CD8-positive, alpha-beta memory T cell (primary cell): ENCODE data around the gene NRL. TPM values are rescaled to one million over a fixed set of nuclear protein-coding genes. Genes with fewer than 3 reads are reported as not detected.
A peak's percentile ranks its signal among the peaks of the same experiment; 100 is the strongest.

ENCODE experiments used
- CTCF ChIA-PET: fragments of 350-600 bp; sonication (Branson Sonifier 250); formaldehyde crosslinking; loops from one replicate; lab custom pipeline; 2021; ENCODE audit warnings: antibody characterized with exemption; lab: Charles Lee
- POLR2A ChIA-PET: fragments of 350-600 bp; sonication (Branson Sonifier 250); formaldehyde crosslinking; loops from one replicate; lab custom pipeline; 2021; ENCODE audit warnings: antibody characterized with exemption; lab: Charles Lee
- DNase-seq, 5 donors: peaks; one replicate each; pipeline versions ENCODE4 v3.0.0 to v3.0.0-alpha.2; 2020 to 2022; ENCODE audit warnings: mixed read lengths in 1 of 5
- H3K27ac ChIP-seq: one replicate; pipeline ENCODE4 v1.7.0; 2013; ENCODE audit warnings: low read depth, mild to moderate bottlenecking, low read length, moderate library complexity
- H3K27me3 ChIP-seq: 2 replicates; pipeline ENCODE4 v1.7.0; 2013; ENCODE audit warnings: low read length, mild to moderate bottlenecking; ENCODE audit not compliant: insufficient read depth, poor library complexity, severe bottlenecking
- H3K36me3 ChIP-seq: 2 replicates; pipeline ENCODE4 v1.7.0; 2013; ENCODE audit warnings: mild to moderate bottlenecking, low read length, moderate library complexity; ENCODE audit not compliant: insufficient read depth
- H3K4me1 ChIP-seq: 2 replicates; pipeline ENCODE4 v1.7.0; 2013; ENCODE audit warnings: mild to moderate bottlenecking, low read length, moderate library complexity; ENCODE audit not compliant: insufficient read depth
- H3K4me3 ChIP-seq: 2 replicates; pipeline ENCODE4 v1.7.0; 2013; ENCODE audit warnings: mild to moderate bottlenecking, low read length
- H3K9me3 ChIP-seq: 2 replicates; pipeline ENCODE4 v1.7.0; 2013; ENCODE audit warnings: mild to moderate bottlenecking, low read length
- H3K27ac Mint-ChIP-seq, 8 donors: one replicate each; pipeline ENCODE4 v1.8.0; 2020 to 2021; ENCODE audit warnings: mixed read lengths in 8 of 8, mild to moderate bottlenecking in 6 of 8, inconsistent platforms in 3 of 8, moderate library complexity in 3 of 8
- H3K27me3 Mint-ChIP-seq, 2 donors: one replicate each; pipeline ENCODE4 v1.8.0; 2020 to 2021; ENCODE audit warnings: mixed read lengths in 2 of 2, mild to moderate bottlenecking in 1 of 2, moderate library complexity in 1 of 2
- H3K36me3 Mint-ChIP-seq, 3 donors: one replicate each; pipeline ENCODE4 v1.8.0; 2020 to 2021; ENCODE audit warnings: mixed read lengths in 3 of 3, inconsistent platforms in 1 of 3, mild to moderate bottlenecking in 1 of 3
- H3K4me1 Mint-ChIP-seq, 3 donors: one replicate each; pipeline ENCODE4 v1.8.0; 2020 to 2021; ENCODE audit warnings: mixed read lengths in 3 of 3, inconsistent platforms in 1 of 3, mild to moderate bottlenecking in 1 of 3
- H3K4me3 Mint-ChIP-seq, 7 donors: one replicate each; pipeline ENCODE4 v1.8.0; 2020 to 2021; ENCODE audit warnings: mixed read lengths in 7 of 7, mild to moderate bottlenecking in 6 of 7, moderate library complexity in 4 of 7, inconsistent platforms in 2 of 7
- H3K9me3 Mint-ChIP-seq, 5 donors: one replicate each; pipeline ENCODE4 v1.8.0; 2020 to 2022; ENCODE audit warnings: mixed read lengths in 5 of 5, mild to moderate bottlenecking in 3 of 5, moderate library complexity in 2 of 5, inconsistent platforms in 1 of 5
- polyA plus RNA-seq: library from polyadenylated mRNA; unstranded; fragments of 300-500 nt; fragmentation: Illumina TruSeq; gene quantifications from one replicate; pipeline ENCODE4 v1.2.3, GENCODE V29; 2021
- total RNA-seq, 2 experiments: library from RNA; stranded (reverse); gene quantifications; one replicate each; pipeline ENCODE4 v1.2.3, GENCODE V29; 2021

NRL gene
- total and polyA plus RNA-seq, 3 experiments from 2014 or later: 1.5 to 1.6 (median 1.5) TPM

DNA sequence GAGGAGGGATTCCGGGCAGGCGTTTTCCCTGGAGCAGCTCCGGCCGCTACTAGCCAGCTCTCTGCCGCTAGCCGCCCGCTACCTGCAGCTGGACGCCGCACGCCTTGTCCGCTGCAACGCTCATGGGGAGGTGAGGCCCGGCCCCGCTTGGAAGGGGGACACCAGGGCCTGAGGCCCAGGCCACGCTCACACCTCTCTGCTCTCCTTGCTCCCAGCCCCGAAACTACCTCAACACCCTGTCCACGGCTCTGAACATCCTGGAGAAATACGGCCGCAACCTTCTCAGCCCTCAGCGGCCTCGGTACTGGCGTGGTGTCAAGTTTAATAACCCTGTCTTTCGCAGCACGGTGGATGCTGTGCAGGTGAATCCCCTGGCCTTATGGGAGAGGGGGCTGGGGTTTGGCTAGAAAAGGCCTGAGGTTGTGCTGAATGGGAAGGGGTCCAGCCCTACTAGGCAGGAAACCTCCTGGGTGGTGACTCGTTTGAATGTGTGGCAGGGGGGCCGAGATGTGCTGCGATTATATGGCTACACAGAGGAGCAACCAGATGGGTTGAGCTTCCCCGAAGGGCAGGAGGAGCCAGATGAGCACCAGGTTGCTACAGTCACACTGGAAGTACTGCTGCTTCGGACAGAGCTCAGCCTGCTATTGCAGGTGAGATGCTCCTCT is 33.1 kb upstream of the NRL start:
- H3K4me1 ChIP-seq: peaks cover 49% of the 10 kb centered on the region
- Mint-ChIP-seq H3K27ac (peak overlapping the region; percentile 74 to 97 (median 88)), H3K4me3 (peak overlapping the region; percentile 86 to 100 (median 95)), H3K36me3 (peaks cover 0 to 81% (median 7%) of the 10 kb centered on the region in 3 donors), H3K27me3 (no peaks in the 10 kb centered on the region), H3K9me3 (no peaks in the 10 kb centered on the region), H3K4me1 (peaks cover 45 to 66% (median 64%) of the 10 kb centered on the region in 3 donors)
- CTCF ChIA-PET: interaction anchor here (0.9 to 4.5 kb wide), 10 partner anchors 9 to 95 kb away, joined by 3 to 50 read pairs (median 6); partner anchors contain the start of genes CHMP4A, IRF9, PSME1 and TINF2
- peaks cover 59% of the 10 kb centered on the region for H3K36me3 ChIP-seq
- H3K9me3 ChIP-seq: no peaks in the 10 kb centered on the region
- POLR2A ChIA-PET: interaction anchor here (0.6 to 3.2 kb wide), 6 partner anchors 11 to 47 kb away, joined by 3 to 36 read pairs (median 6); partner anchors contain the start of genes DCAF11, IRF9, NRL and PSME1
- peak overlapping the region; percentile 99 for H3K4me3 ChIP-seq
- DNase-seq: no peak
- no peaks in the 10 kb centered on the region for H3K27me3 ChIP-seq
- peak overlapping the region; percentile 78 for H3K27ac ChIP-seq

DNA sequence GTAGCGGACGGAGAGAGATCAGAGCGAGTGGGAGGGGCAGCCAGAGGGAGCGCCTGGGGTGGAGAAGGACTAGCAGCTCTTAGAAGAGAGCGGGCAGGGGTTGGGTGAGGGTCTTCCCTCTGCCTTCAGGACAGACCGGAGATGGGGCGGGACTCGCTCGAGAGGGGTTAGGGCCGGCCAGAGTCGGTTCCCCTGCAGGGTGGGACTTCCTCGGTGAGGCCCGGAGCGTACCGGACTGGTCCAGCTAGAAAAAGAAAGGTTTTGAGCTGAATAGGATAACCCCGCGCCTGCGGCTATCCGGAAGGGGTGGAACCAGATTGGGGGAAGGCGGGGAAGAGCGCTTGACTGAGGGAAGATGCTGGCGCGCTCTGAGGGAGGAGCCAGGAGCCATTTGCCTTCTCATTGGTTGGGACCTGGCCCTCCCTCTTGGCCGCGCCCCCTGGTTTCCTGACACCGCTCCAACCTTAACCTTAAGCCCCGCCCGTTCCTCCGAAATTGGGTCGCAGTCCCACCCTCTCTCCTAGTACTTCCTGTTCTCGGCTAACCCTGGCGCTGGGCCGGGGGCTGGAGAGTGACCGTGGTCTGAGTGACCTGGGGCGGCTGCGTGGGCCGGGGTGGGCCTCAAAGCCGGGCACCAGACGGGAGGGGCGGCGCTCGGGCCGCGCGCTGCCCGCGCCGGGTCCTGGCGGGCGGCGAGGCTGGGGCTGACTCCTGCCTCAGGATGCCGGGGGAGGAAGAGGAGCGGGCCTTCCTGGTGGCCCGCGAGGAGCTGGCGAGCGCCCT is 32.4 kb upstream of the NRL start, which contains the start of gene RNF31:
Gene RNF31 (plus strand): TSS at position 521 of the 783 bp plus-strand sequence. CDS start 201 bp downstream, at position 722.
- Mint-ChIP-seq H3K36me3 (peaks cover 0 to 80% (median 7%) of the 10 kb centered on the region in 3 donors), H3K27ac (peak within 1 kb of the TSS; percentile 76 to 99 (median 96)), H3K4me1 (peaks cover 45 to 70% (median 68%) of the 10 kb centered on the region in 3 donors), H3K9me3 (no peaks in the 10 kb centered on the region), H3K27me3 (no peaks in the 10 kb centered on the region), H3K4me3 (peak within 1 kb of the TSS; percentile 86 to 100 (median 98))
- Histone ChIP-seq H3K4me1 (peaks cover 53% of the 10 kb centered on the region), H3K9me3 (no peaks in the 10 kb centered on the region), H3K36me3 (peaks cover 55% of the 10 kb centered on the region), H3K4me3 (peak within 1 kb of the TSS; percentile 99), H3K27me3 (no peaks in the 10 kb centered on the region), H3K27ac (peak within 1 kb of the TSS; percentile 78)
- POLR2A ChIA-PET: interaction anchor here (0.8 to 3.2 kb wide), 12 partner anchors 10 to 124 kb away, joined by 3 to 36 read pairs (median 5); partner anchors contain the start of genes DCAF11, IPO4, IRF9 and NRL
- peak; percentile 96 to 98 (median 97) for DNase-seq
- CTCF ChIA-PET: interaction anchor here (0.8 to 4.5 kb wide), 14 partner anchors 9 to 845 kb away, joined by 3 to 50 read pairs (median 4); partner anchors contain the start of genes CHMP4A, IRF9, MDP1 and PSME1

DNA sequence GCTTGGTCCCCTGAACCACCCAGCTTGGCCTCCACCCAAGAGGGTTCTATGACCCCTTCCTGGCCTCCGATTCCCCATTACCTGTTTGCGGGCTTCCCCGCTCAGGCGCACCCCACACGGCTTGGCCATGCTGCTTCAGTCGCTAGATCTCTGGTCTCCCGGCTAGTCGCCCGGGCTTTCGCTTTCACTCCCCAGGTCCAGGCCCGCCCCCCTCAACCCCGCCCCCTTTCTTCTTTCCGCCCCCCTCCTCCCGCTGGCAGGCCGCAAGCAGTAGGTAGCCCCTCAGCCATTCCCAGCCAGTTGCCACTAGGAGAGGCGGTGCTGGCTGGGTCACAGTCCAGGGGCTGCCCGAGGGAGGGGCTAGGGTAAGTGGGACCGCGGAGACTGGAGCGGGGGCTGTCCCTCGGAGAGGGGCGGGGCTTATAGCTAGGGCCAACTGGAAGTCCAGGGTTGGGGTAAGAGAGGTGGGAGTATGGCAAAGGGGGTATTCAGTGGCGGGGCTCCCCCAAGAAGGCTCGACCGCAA is 31.8 kb upstream of the NRL start, which contains the start of gene PSME2:
Gene PSME2 (minus strand): TSS at position 158 of the 525 bp plus-strand sequence. CDS start 29 bp downstream, at position 129.
- Mint-ChIP-seq H3K9me3 (no peaks in the 10 kb centered on the region), H3K27me3 (no peaks in the 10 kb centered on the region), H3K4me1 (peaks cover 48 to 73% (median 73%) of the 10 kb centered on the region in 3 donors), H3K36me3 (peaks cover 0 to 78% (median 4%) of the 10 kb centered on the region in 3 donors), H3K4me3 (peak within 1 kb of the TSS; percentile 86 to 100 (median 98)), H3K27ac (peak within 1 kb of the TSS; percentile 76 to 99 (median 96))
- Histone ChIP-seq H3K4me3 (peak within 1 kb of the TSS; percentile 99), H3K36me3 (peaks cover 49% of the 10 kb centered on the region), H3K4me1 (peaks cover 57% of the 10 kb centered on the region), H3K27ac (peak within 1 kb of the TSS; percentile 78), H3K27me3 (no peaks in the 10 kb centered on the region), H3K9me3 (no peaks in the 10 kb centered on the region)
- DNase-seq: peak; percentile 77 to 91 (median 85)
- ChIA-PET CTCF (interaction anchor here (0.8 to 4.5 kb wide), 15 partner anchors 10 to 844 kb away, joined by 3 to 50 read pairs (median 4); partner anchors contain the start of genes CHMP4A, DCAF11, IRF9 and MDP1), POLR2A (interaction anchor here (0.8 to 3.2 kb wide), 10 partner anchors 9 to 125 kb away, joined by 3 to 36 read pairs (median 5); partner anchors contain the start of genes DCAF11, IPO4, IRF9 and NRL)

DNA sequence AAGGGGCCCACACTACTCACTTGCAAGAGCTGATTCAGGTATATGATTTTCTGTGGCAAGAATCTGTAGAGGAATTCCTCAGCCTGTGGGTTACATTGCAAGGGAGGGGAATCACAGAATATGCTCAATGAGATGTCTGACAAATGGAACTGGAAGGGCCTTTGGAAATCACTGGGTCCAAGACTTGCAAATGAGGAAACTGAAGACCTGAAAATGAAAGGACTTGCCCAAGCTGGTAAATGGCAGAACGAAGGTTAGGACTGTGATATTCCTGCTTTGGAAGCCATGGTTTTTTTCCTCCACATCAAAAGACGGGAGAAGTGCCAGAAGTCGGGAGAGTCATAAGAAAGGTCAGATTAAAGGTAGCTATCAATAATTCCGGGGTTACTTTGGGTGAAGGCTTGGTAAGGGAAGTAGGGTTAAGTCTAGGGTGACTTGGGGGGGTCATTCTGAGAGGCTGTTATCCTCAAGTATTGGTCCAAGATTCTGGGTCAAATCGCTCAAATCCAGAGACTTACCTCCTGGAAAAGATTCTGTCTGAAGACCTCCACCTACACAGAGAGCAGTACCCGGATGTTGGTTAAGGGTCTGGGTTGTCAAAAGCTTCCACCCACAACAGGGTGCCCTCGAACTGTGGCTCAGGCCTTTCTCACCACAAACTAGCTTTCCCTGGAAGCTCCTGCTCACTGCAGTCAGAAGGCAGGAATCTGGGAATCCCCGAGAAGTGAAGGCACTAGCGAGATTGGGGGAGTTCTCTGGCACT is 31.1 kb upstream of the NRL start:
- Mint-ChIP-seq H3K4me1 (peaks cover 50 to 75% (median 75%) of the 10 kb centered on the region in 3 donors), H3K9me3 (no peaks in the 10 kb centered on the region)
- no peak for DNase-seq

DNA sequence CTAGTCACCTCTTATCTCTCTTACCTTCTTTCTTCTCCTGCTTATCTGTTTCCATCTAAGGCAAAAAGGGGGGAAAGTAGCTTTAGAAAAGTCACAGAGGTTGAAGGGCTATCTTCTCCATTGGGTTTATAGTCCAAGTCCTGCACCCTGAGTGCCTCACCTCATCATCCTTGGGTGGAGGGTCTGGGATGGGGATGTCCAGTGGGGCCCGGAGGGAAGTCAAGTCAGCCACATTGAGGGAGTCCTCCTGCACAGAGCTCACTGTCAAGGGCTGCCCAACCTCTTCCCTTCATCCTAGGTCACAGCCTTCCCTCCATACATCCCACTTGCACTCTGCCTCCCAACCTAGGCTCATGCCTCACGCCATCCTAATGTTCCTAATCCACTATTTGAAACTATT is 30.5 kb upstream of the NRL start:
- Mint-ChIP-seq H3K36me3 (peaks cover 0 to 74% (median 4%) of the 10 kb centered on the region in 3 donors), H3K9me3 (no peaks in the 10 kb centered on the region), H3K4me1 (peaks cover 52 to 75% (median 74%) of the 10 kb centered on the region in 3 donors), H3K27me3 (no peaks in the 10 kb centered on the region), H3K27ac (peak overlapping the region in 7 of 8 donors; percentile 76 to 99 (median 96)), H3K4me3 (peak overlapping the region; percentile 86 to 100 (median 98))
- no peak for DNase-seq
- no peaks in the 10 kb centered on the region for H3K9me3 ChIP-seq
- H3K27me3 ChIP-seq: no peaks in the 10 kb centered on the region
- ChIA-PET CTCF (interaction anchor here (1.1 to 4.5 kb wide), 5 partner anchors 9 to 36 kb away, joined by 3 to 50 read pairs (median 7); partner anchors contain the start of genes IRF9 and PSME1), POLR2A (interaction anchor here (2.2 kb wide), 1 partner anchor 31 kb away, joined by 22 read pairs; the partner anchor contains the start of genes DCAF11 and NRL)
- peaks cover 36% of the 10 kb centered on the region for H3K36me3 ChIP-seq
- peaks cover 56% of the 10 kb centered on the region for H3K4me1 ChIP-seq
- peak overlapping the region; percentile 99 for H3K4me3 ChIP-seq
- H3K27ac ChIP-seq: no peak overlapping the region

More for the DNA sequence above, 31.1 kb upstream of the NRL start:
- Mint-ChIP-seq H3K27me3 (no peaks in the 10 kb centered on the region), H3K36me3 (peaks cover 0 to 78% (median 4%) of the 10 kb centered on the region in 3 donors), H3K27ac (peak overlapping the region; percentile 76 to 99 (median 96)), H3K4me3 (peak overlapping the region; percentile 86 to 100 (median 98))
- ChIA-PET CTCF (interaction anchor here (0.9 to 4.5 kb wide), 11 partner anchors 10 to 844 kb away, joined by 3 to 50 read pairs (median 4); partner anchors contain the start of genes DCAF11, IRF9, MDP1 and NRL), POLR2A (interaction anchor here (0.9 to 3.2 kb wide), 7 partner anchors 9 to 96 kb away, joined by 3 to 36 read pairs (median 7); partner anchors contain the start of genes DCAF11, IPO4, IRF9 and NRL)
- H3K27me3 ChIP-seq: no peaks in the 10 kb centered on the region
- peaks cover 43% of the 10 kb centered on the region for H3K36me3 ChIP-seq
- H3K4me3 ChIP-seq: peak overlapping the region; percentile 99
- H3K27ac ChIP-seq: peak overlapping the region; percentile 78
- peaks cover 57% of the 10 kb centered on the region for H3K4me1 ChIP-seq
- H3K9me3 ChIP-seq: no peaks in the 10 kb centered on the region

DNA sequence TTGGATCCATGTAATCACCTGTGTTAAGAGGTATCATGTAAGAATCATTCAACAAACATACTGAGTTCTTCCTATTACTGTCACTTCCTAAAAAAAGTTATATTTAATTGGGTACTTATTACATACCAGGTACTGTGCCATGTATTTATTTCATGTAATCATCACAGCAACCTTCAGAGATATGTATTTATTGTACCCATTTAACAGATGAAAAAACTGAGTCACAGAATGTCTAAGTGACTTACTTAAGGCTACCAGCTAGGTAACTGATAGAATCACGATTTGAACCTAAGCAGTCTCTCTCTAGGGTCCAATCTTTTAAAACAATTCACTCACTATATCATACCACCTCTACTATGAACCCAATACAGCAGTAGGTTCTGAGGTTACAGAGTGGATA is 29.7 kb upstream of the NRL start:
- H3K27me3 Mint-ChIP-seq: no peaks in the 10 kb centered on the region
- H3K27ac Mint-ChIP-seq: peak overlapping the region in 6 of 8 donors; percentile 39 to 96 (median 68)
- POLR2A ChIA-PET: no interaction called here
- Histone ChIP-seq H3K4me1 (peaks cover 51% of the 10 kb centered on the region), H3K27me3 (no peaks in the 10 kb centered on the region), H3K36me3 (peaks cover 29% of the 10 kb centered on the region), H3K4me3 (no peak overlapping the region), H3K9me3 (no peaks in the 10 kb centered on the region), H3K27ac (no peak overlapping the region)
- CTCF ChIA-PET: interaction anchor here (1.1 to 4.5 kb wide), 3 partner anchors 9 to 36 kb away, joined by 3 to 29 read pairs (median 6); partner anchors contain the start of gene PSME1
- peaks cover 0 to 69% (median 4%) of the 10 kb centered on the region in 3 donors for H3K36me3 Mint-ChIP-seq
- no peak for DNase-seq
- no peaks in the 10 kb centered on the region for H3K9me3 Mint-ChIP-seq
- H3K4me1 Mint-ChIP-seq: peaks cover 54 to 76% (median 75%) of the 10 kb centered on the region in 3 donors
- peak overlapping the region in 6 of 7 donors; percentile 46 to 98 (median 62) for H3K4me3 Mint-ChIP-seq
